H1 (cell line): Measurements from ENCODE around the gene SOX10. TPM values are rescaled to one million over a fixed set of nuclear protein-coding genes. Genes with fewer than 3 reads are reported as not detected.

Experiments used
- CHD7 ChIP-seq: fragments of 300-600 bp; sonication (generic); IDR thresholded peaks from 2 replicates; pipeline ENCODE4 v1.7.1; 2012; ENCODE audit warnings: low read length, moderate library complexity, mild to moderate bottlenecking, inconsistent platforms; ENCODE audit not compliant: insufficient replicate concordance
- GTF2F1 ChIP-seq: IDR thresholded peaks from 2 replicates; pipeline ENCODE4 v1.6.1; 2012; ENCODE audit warnings: low read depth, low read length, improper control_type of control experiment, borderline replicate concordance
- POLR2AphosphoS5 ChIP-seq: IDR thresholded peaks from 2 replicates; pipeline ENCODE4 v1.6.1; 2011; ENCODE audit warnings: low read depth, low read length
- RAD21 ChIP-seq, 2 experiments: IDR thresholded peaks in 1 of 2; conservative IDR thresholded peaks in 1 of 2; 2 replicates each; pipeline ENCODE4 v1.6.1; 2011; ENCODE audit warnings: low read depth in 2 of 2, low read length in 2 of 2, improper control_type of control experiment in 1 of 2, inconsistent platforms in 1 of 2, mild to moderate bottlenecking in 1 of 2, moderate library complexity in 1 of 2
- RXRA ChIP-seq: IDR thresholded peaks from 2 replicates; pipeline ENCODE4 v1.6.1; 2011; ENCODE audit warnings: low read depth, mild to moderate bottlenecking, low read length, moderate library complexity; ENCODE audit not compliant: insufficient read depth
- SIN3A ChIP-seq, 2 experiments: IDR thresholded peaks in 1 of 2; conservative IDR thresholded peaks in 1 of 2; 2 replicates each; pipeline ENCODE4 v1.6.1; 2011 to 2012; ENCODE audit warnings: low read length in 2 of 2, improper control_type of control experiment in 1 of 2, low read depth in 1 of 2, mild to moderate bottlenecking in 1 of 2
- TAF1 ChIP-seq: IDR thresholded peaks from 2 replicates; pipeline ENCODE4 v1.6.1; 2011; ENCODE audit warnings: mild to moderate bottlenecking, low read depth, low read length
- polyA plus RNA-seq, 7 experiments: library from polyadenylated mRNA; depleted of rRNA in 3 of 7; stranded (reverse) in 5 of 7; unstranded in 2 of 7; fragments of >200 nt in 5 of 7; fragments of 200-250 nt in 2 of 7; gene quantifications; 1 replicate in 5 of 7; 2 replicates in 1 of 7; 4 replicates in 1 of 7; pipeline versions ENCODE4 v1.2.1 to v1.2.3, GENCODE V29; 2011 to 2013; ENCODE audit warnings: missing spikeins in 2 of 7, mixed read lengths in 2 of 7
- total RNA-seq: library from RNA; stranded (reverse); fragmentation: NEBNext Ultra II Directional; extraction: Animal tissue kit (Norgen Biotek cat#: 25700); gene quantifications from 2 replicates; pipeline ENCODE4 v1.2.1, GENCODE V29; 2021

Gene SOX10
- total and polyA plus RNA-seq, 2 of the 8 experiments (the other 6 are each of a cell fraction or from before 2014, with no cell fraction given), result 2.7 TPM

- no peak for TF ChIP-seq CHD7
- TF ChIP-seq TAF1, result no peak
- no peak for TF ChIP-seq POLR2AphosphoS5
- TF ChIP-seq RAD21 (IDR thresholded peaks at IDR 0.05 in 1 of 2, conservative IDR thresholded peaks at IDR 0.05 in 1 of 2; ENCODE audit: low read depth in 2 of 2, low read length in 2 of 2), result no peak
- TF ChIP-seq GTF2F1, result no peak
- TF ChIP-seq SIN3A (conservative IDR thresholded peaks at IDR 0.05 in 1 of 2, IDR thresholded peaks at IDR 0.05 in 1 of 2; ENCODE audit: low read depth in 1 of 2, low read length in 2 of 2), result no peak
- TF ChIP-seq RXRA, result no peak
Measured at GRCh38 chr22:37990862-37991261, 6.5 kb upstream of the SOX10 start (continued).
